Gastrocnemius medialis (tissue), 4 donors: ENCODE measurements around the gene IL2RG. TPM values are rescaled to one million over a fixed set of nuclear protein-coding genes. Genes with fewer than 3 reads are reported as not detected.

Source experiments
- ATAC-seq, 2 donors: fragments of 150-250 bp; one replicate each; pipeline ENCODE4 v1.9.1; 2016
- DNase-seq, 2 donors: peaks; one replicate each; pipeline ENCODE4 v3.0.0-alpha.2; 2019
- H3K27ac ChIP-seq, 4 donors: fragments of 200-600 bp; sonication (generic); 1 replicate in 1 of 4; 2 replicates in 3 of 4; pipeline ENCODE4 v1.5.1; 2016 to 2018; ENCODE audit warnings: mild to moderate bottlenecking in 2 of 4, moderate library complexity in 1 of 4
- H3K27me3 ChIP-seq, 3 donors: fragments of 200-600 bp; sonication (generic) in 2 of 3; 1 replicate in 1 of 3; 2 replicates in 2 of 3; pipeline versions ENCODE4 v1.5.1 to v1.6.0; 2016 to 2019; ENCODE audit warnings: mild to moderate bottlenecking in 1 of 3, moderate library complexity in 1 of 3
- H3K36me3 ChIP-seq, 2 donors: fragments of 200-600 bp; sonication (generic) in 1 of 2; one replicate each; pipeline ENCODE4 v1.5.1; 2017 to 2018
- H3K4me1 ChIP-seq, 2 donors: fragments of 200-600 bp; sonication (generic) in 1 of 2; one replicate each; pipeline ENCODE4 v1.5.1; 2016 to 2017; ENCODE audit warnings: mild to moderate bottlenecking in 2 of 2
- H3K4me3 ChIP-seq, 4 donors: fragments of 200-600 bp; sonication (generic) in 3 of 4; 1 replicate in 1 of 4; 2 replicates in 3 of 4; pipeline ENCODE4 v1.5.1; 2016 to 2019; ENCODE audit warnings: mild to moderate bottlenecking in 2 of 4
- H3K9me3 ChIP-seq, 3 donors: fragments of 200-600 bp; sonication (generic) in 2 of 3; 1 replicate in 1 of 3; 2 replicates in 2 of 3; pipeline ENCODE4 v1.5.1; 2016 to 2019
- POLR2A ChIP-seq, 2 donors: fragments of 450-650 bp; IDR thresholded peaks; one replicate each; pipeline ENCODE4 v1.6.1; 2017; ENCODE audit warnings: antibody characterized with exemption in 2 of 2, mild to moderate bottlenecking in 2 of 2, moderate library complexity in 2 of 2
- in situ Hi-C, 4 donors: fragments of 200-750 bp; cut with MboI; loops; one replicate each; pipeline versions ENCODE4 v1.15.0 to v1.8.0; 2017; ENCODE audit warnings: low sequenced_read_pairs in 4 of 4
- intact Hi-C: fragments of 100-400 bp; cut with DNase I; formaldehyde crosslinking; loops from one replicate; pipeline ENCODE4 v1.15.1; 2023; ENCODE audit warnings: low total_unique reads
- total RNA-seq, 4 donors: library from RNA; depleted of rRNA; stranded (reverse); fragments of >200 nt; gene quantifications; one replicate each; pipeline versions ENCODE4 v1.1.0 to v1.2.3, GENCODE V29; 2016
- TF ChIP-seq, protein P1 (sequence below), 5 experiments: fragments of 450-650 bp in 3 of 5; fragments of 200-600 bp in 2 of 5; sonication (generic) in 2 of 5; IDR thresholded peaks in 4 of 5; conservative IDR thresholded peaks in 1 of 5; 1 replicate in 4 of 5; 2 replicates in 1 of 5; pipeline ENCODE4 v1.5.1; 2016 to 2019; ENCODE audit warnings: antibody characterized with exemption in 5 of 5, mild to moderate bottlenecking in 3 of 5, moderate library complexity in 3 of 5

The IL2RG gene
- total RNA-seq, 4 donors from 2014 or later, result 0.78 to 3.6 (median 1.3) TPM; not detected in 1

DNA sequence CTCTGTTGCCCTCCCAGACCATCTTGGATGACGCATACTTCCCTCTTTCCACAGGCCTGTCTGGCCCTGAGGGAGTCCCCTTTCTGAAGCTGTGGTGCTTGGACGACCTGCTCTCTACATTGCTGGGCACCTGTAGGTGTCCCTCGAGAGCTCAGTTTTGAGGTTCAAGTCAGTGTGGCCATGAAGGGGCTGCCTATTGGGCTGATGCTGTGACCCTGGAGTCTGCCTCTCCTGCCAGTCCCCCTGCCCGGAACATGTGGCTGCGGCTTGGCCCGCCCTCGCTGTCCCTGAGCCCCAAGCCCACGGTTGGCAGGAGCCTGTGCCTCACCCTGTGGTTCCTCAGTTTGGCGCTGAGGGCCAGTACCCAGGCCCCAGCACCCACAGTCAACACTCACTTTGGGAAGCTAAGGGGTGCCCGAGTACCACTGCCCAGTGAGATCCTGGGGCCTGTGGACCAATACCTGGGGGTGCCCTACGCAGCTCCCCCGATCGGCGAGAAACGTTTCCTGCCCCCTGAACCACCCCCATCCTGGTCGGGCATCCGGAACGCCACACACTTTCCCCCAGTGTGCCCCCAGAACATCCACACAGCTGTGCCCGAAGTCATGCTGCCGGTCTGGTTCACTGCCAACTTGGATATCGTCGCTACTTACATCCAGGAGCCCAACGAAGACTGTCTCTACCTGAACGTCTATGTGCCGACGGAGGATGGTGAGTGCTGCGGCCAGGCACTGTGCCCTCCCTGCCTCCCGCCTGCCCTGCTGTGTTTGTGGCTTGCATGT, 36.3 kb upstream of the IL2RG start:
- no peak for DNase-seq
- intact Hi-C loops (no loop called here), in situ Hi-C loops (no loop called here)
- no peak overlapping the region for H3K4me3 ChIP-seq
- no peak for ATAC-seq
- TF ChIP-seq, protein P1, sequence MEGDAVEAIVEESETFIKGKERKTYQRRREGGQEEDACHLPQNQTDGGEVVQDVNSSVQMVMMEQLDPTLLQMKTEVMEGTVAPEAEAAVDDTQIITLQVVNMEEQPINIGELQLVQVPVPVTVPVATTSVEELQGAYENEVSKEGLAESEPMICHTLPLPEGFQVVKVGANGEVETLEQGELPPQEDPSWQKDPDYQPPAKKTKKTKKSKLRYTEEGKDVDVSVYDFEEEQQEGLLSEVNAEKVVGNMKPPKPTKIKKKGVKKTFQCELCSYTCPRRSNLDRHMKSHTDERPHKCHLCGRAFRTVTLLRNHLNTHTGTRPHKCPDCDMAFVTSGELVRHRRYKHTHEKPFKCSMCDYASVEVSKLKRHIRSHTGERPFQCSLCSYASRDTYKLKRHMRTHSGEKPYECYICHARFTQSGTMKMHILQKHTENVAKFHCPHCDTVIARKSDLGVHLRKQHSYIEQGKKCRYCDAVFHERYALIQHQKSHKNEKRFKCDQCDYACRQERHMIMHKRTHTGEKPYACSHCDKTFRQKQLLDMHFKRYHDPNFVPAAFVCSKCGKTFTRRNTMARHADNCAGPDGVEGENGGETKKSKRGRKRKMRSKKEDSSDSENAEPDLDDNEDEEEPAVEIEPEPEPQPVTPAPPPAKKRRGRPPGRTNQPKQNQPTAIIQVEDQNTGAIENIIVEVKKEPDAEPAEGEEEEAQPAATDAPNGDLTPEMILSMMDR (IDR thresholded peaks at IDR 0.05 in 4 of 5, conservative IDR thresholded peaks at IDR 0.05 in 1 of 5), result no peak
- no peak for TF ChIP-seq POLR2A (IDR thresholded peaks at IDR 0.05)
- peaks cover 0 to 3% of the 10 kb centered on the region in 2 donors for H3K4me1 ChIP-seq
- H3K9me3 ChIP-seq, result no peaks in the 10 kb centered on the region
- H3K36me3 ChIP-seq, result peaks cover 0 to 5% of the 10 kb centered on the region in 2 donors
- no peak overlapping the region for H3K27ac ChIP-seq
- no peaks in the 10 kb centered on the region for H3K27me3 ChIP-seq

DNA sequence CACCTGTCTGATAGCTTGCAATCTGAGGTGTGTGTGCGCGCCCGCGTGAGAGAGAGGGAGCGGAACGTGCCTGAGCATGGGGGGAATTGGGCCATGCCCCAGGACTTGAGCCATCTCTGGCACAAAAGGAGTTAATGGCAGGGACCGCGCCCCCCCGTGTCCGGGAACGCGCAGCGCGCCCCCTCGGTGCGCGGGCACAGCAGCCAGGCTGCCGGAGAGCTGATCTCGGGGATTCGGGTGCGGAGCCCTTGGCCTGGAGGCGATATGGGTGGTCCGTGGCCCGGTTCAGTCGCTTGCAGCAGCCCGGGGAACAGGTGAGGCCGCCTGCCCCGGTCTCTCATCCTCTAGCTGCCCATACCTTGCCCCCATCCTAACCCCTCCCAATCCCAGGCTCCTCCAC, 33.3 kb upstream of the IL2RG start, which contains the start of gene NLGN3:
NLGN3 (plus strand) TSS at position 191 of the 400 bp plus-strand sequence. CDS start 2,909 bp downstream, outside the sequence.
- no peaks in the 10 kb centered on the region for H3K9me3 ChIP-seq
- no peak within 1 kb of the TSS for H3K27ac ChIP-seq
- in situ Hi-C loops (no loop called here), intact Hi-C loops (no loop called here)
- H3K4me1 ChIP-seq, result peaks cover 0 to 3% of the 10 kb centered on the region in 2 donors
- no peak for DNase-seq
- ATAC-seq, result no peak
- no peaks in the 10 kb centered on the region for H3K27me3 ChIP-seq
- H3K36me3 ChIP-seq, result peaks cover 0 to 19% of the 10 kb centered on the region in 2 donors
- TF ChIP-seq, protein P1 (IDR thresholded peaks at IDR 0.05 in 4 of 5, conservative IDR thresholded peaks at IDR 0.05 in 1 of 5), result no peak
- TF ChIP-seq POLR2A (IDR thresholded peaks at IDR 0.05), result no peak
- H3K4me3 ChIP-seq, result peak within 1 kb of the TSS in 2 of 4 donors; percentile 23 to 27

DNA sequence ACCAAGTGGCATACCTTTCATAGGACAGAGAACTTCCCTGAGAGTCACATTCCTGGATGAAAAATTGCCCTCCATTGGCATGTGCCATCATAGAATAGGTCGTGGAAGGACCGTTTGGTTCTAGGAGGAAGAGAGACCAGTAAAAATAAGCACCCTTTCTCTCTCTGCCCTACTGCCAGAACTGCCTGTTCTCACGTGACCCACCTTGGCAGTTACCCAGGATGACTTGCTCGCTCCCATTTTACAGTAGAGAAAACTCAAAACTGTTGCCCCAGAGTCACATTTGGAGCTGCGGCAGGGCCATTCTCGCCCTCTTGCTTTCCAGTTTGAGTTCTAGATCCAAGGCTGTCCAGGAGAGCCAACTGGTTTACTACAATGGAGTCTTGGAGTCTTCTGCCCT, 32.1 kb upstream of the IL2RG start:
- no peaks in the 10 kb centered on the region for H3K9me3 ChIP-seq
- peaks cover 0 to 3% of the 10 kb centered on the region in 2 donors for H3K4me1 ChIP-seq
- TF ChIP-seq POLR2A (IDR thresholded peaks at IDR 0.05), result no peak
- TF ChIP-seq, protein P1 (IDR thresholded peaks at IDR 0.05 in 4 of 5, conservative IDR thresholded peaks at IDR 0.05 in 1 of 5), result no peak
- H3K4me3 ChIP-seq, result no peak overlapping the region
- H3K36me3 ChIP-seq, result peaks cover 0 to 29% of the 10 kb centered on the region in 2 donors
- no peak overlapping the region for H3K27ac ChIP-seq
- DNase-seq (peak in 1 of 2 donors; percentile 28), ATAC-seq (no peak)
- H3K27me3 ChIP-seq, result no peaks in the 10 kb centered on the region
- in situ Hi-C loops, result no loop called here
- intact Hi-C loops, result no loop called here

DNA sequence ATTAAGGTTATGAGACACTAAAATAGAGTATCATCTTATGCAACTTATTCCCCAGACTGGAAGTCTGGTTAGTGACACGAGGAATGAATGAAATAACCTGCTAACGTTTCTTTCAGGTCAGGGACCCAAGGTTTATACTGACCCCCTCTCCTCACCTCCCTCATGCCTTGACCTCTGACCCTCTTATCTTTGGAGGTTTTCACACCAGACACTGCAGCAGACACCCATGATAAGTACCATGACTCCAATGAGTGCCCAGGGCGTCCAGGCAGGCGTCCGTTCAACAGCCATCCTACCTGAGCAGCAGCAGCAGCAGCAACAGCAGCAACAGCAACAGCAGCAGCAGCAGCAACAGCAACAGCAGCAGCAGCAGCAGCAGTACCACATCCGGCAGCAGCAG, 29.1 kb upstream of the IL2RG start:
- no peak overlapping the region for H3K27ac ChIP-seq
- intact Hi-C loops, result no loop called here
- no peaks in the 10 kb centered on the region for H3K9me3 ChIP-seq
- H3K36me3 ChIP-seq, result peaks cover 0 to 59% of the 10 kb centered on the region in 2 donors
- H3K4me3 ChIP-seq, result no peak overlapping the region
- DNase-seq (no peak), ATAC-seq (no peak)
- in situ Hi-C loops, result no loop called here
- no peaks in the 10 kb centered on the region for H3K4me1 ChIP-seq
- no peaks in the 10 kb centered on the region for H3K27me3 ChIP-seq
- TF ChIP-seq, protein P1 (IDR thresholded peaks at IDR 0.05 in 4 of 5, conservative IDR thresholded peaks at IDR 0.05 in 1 of 5), result no peak
- TF ChIP-seq POLR2A (IDR thresholded peaks at IDR 0.05), result no peak
